C1 segment of cervical spinal cord (tissue), 14 donors: Measurements from ENCODE around the gene ETS1.

ENCODE experiments used
- DNase-seq, 14 donors: peaks; one replicate each; lab custom pipeline; 2025; lab: John Stamatoyannopoulos, UW

ETS1 gene

DNA sequence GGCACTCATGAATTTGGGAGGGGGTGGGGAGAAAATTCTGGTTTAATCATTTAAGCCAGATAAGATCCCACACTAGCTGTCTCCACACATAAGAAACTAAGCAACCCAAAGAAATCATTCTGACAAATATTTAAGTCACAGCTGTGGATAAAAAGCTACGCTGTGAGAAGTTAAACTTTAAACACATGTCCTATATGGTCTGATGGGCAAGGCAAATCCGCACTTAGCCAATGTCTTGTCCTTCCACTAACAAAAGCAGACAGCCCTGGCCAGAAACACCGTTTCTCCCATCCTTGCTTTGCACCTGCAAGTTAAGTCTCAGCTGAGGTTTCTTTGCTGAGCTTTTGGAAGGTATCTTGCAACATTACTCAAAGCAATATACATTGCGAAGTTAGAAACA, 68.0 kb downstream of the ETS1 start:
- DNase-seq: no peak

DNA sequence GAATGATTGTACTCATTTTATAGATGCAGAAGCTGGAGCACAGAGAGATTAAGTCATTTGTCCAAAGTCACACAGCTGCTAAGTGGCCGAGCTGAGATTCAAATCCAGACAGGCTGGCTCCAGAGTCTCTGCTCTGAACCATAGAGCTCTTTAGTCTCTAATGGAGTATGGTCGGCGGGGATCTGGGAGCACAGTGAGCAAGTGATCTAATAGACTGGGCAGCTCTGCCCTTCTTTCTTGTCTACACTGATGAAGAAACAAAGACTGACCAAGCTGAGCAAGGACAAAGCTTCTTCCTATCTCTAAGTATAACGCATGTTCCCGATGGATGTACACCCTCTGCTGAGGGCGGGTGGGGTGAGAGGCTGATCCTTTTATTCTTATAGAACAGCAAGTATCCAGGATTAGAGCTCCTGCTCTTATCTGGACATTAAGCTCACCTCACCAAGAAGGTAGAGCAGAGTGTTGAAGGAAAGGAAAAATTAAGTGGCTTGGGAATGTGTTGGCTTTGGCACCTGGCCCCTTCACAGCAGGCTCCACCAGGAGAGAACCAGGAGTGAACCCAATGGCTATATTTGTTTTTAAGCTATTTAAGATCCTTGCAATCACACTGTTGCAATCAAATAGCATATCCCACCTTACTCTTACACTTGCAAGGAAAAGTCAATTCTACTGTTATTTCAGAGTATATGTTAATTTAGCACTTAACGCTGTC, 68.7 kb downstream of the ETS1 start:
- no peak for DNase-seq

DNA sequence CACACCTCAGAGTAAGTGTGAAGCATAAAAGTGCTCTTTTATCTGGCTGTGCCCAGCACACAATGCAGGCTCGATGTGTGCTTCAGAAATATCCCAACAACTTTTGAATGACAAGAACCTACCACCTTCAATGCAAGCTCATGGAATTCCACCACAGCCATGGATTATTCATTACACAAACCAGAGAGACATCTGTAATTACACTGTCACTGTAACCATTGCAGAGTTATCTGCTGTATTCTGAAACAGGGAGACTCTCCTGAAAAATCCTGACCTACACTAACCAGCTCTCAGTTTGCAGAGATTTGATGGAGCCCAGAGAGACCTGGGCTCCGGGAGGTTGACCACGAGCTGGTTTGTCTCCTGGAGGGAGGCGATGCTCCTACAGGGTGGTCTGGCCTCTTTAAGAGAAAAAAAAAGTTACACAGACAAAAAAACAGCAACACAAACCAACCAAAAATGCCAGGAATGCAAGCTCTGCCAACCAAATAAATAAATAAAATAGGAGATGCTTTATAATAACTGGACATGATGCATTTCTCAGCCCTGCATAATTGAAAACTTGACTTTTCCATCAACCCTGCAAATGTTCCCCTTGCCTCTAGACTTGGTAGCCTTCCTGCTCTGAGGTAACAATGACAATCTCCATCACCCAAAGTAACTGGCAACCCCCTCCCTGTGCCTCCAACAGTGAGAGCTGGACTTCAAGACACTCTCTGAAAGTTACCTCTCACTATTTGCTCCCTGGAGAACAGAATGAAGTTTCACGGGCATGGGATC, 69.7 kb downstream of the ETS1 start:
- DNase-seq: no peak

DNA sequence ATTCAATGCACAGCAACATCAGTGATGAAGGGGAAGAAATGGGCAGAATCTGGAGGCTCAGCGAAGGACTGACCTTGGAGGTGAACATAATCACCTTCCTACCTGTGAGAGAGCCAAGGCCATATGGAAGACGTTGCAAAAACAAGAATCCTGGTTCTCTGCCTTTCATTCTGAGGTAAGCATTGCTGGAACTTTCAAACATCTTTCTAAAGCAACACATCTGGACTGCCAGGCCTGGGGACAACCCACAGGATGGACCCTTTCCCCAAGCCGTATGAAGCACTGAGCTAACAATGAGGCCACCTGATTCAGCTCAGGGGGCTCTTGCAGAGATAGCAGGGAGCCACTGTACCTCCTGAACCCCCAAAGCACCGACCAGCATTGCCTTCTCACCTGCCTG, 70.5 kb downstream of the ETS1 start:
- DNase-seq: no peak

DNA sequence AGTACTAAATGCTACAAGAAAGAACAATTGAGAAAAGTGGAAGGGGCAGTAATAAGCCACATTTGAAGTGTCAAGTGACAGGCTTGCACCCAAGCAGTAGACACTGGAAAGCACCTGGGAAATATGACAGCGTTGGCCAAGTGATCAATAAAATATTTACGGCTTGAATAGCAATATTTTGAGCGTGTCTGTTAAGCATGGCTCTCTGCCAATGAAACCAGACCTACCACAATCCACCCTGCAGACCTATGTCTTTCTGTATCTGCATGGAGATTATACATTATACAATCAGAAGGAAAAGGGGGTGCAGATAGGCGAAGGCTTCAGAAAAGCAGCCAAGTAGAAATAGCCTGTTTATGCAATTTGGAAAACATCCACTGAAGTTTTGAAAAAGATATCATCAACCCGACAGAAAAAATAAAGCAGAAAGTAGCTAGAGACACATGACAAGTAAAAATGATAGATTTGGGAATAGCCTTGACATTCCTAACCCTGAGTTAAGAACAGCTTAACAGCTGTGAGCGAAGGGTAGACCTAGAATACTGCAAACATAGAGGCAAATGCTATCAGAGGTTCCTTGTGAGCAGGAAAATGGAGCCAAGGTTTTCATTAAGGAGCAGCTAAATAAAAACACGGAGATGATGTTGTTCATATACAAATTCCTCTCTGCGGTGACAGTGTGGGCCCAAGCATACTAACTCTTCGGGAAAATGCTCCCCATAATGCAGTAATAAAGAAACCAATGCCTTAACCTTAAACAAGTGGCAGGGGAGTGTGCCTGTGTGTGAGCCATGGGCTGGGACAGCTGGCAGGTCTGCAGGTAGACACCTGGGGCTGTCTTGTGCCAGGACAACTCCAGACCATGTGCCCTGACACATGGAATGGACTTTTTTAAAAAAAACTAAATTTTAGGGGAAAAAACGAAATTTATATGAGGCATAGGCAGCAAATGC, 71.3 kb downstream of the ETS1 start:
- no peak for DNase-seq

DNA sequence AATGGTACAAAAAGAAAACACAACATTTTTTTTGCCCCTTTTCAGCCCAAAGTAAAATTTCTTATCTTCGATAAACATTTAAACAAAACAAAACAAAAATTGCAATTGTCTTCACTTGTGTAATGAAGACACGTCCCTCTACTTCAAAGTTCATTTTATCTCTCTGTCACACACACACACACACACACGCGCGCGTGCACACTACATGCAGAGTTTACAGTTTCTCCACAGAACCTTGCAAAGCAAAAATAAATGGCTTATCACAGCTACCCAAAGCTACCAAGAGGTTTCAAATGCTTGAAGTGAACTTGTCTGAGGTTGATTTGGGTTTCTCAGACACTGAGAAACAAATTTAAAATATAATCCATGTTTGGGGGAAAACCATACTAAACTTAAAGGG, 72.3 kb downstream of the ETS1 start:
- DNase-seq: no peak

DNA sequence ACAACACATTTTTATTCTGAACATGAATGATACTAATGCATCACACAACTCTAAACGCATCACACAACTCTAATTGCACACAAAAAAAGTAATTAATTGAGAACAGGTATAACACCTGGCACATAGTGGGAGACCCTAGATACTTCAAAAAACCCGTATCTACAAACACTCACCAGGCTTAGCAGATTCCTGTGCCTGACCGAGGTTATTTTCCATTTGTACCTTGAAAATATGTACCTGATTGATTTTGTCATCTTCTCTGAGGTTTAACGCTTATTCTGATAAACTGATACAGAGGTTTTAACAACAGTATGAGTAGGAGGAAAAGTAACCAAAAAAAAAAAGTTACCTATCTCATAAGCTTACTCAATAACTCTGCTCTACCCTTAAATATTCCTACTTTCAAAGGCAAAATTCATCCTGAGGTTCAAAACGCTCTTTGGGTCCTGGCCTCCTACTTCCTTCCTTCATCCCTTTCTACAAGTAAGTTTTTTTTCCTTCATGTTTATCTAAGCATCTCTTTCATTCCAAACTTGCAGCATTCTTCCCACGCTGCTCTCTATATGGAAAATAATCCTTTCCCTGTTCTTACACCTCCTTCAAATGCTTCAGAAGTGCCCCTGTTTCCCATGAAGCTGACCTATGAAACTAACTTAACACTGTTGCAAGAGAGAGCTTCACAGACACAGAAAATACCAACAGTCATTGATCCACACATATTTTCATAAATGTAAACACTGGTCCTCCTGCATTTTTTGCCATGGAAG, 73.3 kb downstream of the ETS1 start:
- DNase-seq: no peak

DNA sequence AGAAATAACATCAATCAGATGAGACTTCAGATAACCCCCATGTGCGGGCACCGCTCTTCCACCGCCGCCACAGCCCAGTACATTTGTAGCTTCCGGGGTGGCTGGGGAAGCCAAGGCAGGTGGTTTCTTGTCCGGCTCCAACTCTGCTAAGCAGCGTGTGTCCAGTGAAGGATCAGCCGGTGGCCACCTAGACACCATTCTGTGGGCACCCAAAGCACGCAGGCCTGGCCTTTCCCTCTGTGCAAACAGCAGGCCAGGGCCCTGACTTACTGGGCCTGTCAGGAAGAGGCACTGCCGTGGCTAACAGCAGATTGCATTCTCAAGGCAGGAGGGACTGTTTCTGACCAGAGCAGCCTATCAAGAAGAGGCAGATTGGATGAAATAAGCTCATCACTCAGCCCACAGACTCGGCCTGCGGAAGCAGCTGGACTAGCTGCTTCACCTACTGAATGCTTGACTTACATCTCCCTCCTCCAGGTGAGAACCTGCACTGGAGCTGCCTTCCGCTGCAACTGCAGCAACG, 74.8 kb downstream of the ETS1 start:
- DNase-seq: no peak

DNA sequence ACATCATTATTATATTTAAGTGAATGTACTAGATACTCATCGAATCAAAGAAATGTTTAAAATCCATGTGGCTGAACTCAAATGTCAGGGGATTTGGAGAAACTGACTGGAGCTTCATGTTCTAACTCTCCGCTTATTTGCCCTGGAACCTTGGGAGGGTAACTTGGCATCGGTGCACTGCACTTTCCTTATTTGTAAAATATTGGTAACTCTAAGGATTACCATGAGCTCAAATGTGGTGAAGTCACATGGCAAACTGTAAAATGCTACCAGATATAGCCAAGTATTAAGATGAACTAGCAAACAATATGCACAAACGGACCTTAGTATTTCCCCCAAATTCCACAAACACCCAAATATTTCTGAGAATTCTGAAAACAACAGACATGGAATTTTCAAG, 75.6 kb downstream of the ETS1 start:
- DNase-seq: no peak

DNA sequence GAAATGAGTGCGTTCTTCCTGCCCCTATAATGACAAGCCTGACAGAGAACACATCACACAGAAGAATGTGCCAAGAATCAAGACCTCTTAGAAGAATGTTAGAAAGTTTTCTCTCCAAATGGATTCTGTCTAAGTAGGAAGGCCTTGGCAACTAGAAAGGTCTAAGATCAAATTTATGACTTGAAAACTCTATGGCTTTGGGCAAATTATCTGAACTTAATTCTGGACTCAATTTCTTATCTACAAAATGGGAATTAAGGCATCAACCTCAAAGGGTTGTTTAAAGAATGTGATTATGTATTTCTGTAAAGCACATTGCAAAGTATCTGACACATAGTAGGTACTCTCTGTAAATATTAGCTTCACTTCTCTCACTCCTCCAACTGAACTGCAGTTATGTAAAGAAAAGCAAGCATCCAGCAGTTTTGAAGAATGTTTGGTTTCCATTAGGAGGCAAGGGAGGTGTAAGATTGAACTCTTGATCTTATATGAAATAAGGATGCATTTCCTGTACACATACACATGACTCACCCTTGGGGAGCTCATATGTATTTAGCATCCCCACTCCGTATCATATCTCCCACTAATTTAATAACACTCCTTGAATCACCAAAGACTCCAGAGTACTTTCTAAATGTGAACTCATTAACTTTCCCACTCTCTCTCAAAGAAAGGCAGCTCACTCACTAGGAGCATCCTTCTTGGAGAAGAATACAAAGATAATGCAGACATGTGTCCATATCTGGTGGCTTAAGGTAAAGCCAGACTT, 77.6 kb downstream of the ETS1 start:
- DNase-seq: no peak

DNA sequence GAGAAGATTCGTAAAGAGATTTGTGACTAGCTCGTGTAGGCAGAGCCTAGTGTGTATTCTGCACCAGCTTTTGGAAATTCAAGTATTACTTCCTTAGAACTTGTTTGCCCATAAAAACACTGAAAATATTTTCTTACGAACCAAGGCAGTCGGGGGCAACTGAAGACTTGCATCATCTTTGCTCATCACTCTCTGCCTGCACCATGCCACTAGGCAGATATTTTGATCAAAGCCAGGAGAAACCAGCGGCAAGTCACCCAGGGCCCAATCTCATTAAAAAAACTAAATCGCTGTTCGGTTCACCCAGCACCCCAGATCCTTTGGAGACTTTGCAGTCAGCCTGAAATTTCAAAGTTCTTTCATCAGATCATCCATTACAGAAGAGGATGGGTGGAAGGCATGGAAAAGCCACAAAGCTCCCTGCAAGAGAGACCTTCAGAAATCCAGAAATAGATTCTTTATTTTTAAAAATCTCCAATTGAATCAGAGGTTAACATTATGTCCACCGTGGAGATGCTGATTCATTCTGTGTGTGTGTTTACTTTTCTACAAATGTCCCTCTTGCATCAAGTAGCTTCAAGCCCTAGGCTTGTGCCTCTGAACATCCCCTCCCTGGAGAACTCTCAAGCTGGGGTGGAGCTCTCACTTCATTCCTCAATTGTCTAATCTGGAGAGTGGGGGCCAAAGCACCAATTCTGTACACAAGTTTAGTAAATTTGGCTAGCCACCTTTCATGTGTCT, 78.4 kb downstream of the ETS1 start:
- no peak for DNase-seq

DNA sequence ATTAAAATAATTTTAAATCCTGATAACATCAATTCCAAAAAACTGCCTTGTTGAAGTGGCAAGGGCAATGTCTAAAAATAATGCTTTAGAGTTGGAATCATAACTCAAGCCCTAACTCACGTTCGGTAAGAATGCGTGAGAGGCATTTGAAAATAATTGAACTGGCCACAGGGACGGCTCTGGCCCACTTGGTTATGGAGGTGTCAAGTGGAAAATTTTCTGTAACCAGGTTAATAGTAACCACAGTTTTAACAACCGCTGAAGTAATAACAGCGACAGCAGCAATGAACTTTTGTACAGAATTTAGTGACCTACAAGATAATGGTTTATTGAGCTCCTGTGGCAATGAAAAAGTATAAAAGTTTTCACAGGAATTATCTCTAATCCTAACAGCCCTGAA, 79.4 kb downstream of the ETS1 start:
- DNase-seq: no peak

DNA sequence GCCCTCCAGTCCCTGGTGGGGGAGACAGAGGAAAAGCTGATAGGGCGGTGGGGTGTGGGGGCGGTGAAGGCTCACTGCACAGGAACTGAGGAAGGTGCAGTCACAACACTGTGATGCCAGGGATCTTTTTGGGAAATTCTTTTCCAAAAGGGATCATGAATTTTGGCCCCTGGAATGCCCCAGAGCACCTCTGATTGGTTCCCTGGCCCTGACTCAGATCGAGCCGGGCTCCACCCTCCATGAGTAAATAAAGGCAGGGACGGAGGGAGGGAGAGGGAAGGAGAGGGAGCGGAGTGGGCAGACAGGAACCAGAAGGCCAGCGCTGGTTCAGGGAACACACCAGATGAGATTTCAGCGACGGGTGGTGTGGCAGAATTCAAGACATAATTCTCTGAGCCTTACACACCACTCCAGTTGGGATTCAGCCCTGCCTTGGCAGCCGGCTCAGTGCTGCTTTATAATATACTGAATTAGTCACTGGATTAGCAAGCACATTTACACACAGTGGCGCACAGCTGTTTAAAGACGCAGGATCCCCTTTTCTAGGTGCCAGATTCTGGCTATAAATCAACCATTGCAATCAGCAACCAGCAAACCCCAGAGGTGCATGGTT, 80.3 kb downstream of the ETS1 start:
- peak in 1 of 14 donors; percentile 40 for DNase-seq

DNA sequence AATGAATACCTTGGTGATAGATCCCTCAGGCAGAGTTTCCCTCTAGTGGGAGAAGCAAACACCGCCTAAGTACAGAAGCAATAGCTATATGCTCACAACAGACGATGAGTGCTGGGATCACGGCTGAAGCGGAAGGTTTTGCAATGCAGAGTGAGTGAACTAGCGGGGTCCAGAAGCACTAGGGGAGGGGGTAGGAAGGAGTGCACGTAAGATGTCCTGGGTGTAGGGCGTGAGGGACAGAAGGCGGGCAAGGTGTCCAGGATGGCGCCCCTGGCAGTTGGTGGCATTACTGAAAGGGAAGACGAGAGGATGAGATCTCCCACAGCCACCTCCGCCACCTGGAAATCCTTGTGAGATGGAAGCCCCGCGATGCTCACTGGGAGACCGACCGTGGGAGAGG, 81.0 kb downstream of the ETS1 start:
- no peak for DNase-seq

DNA sequence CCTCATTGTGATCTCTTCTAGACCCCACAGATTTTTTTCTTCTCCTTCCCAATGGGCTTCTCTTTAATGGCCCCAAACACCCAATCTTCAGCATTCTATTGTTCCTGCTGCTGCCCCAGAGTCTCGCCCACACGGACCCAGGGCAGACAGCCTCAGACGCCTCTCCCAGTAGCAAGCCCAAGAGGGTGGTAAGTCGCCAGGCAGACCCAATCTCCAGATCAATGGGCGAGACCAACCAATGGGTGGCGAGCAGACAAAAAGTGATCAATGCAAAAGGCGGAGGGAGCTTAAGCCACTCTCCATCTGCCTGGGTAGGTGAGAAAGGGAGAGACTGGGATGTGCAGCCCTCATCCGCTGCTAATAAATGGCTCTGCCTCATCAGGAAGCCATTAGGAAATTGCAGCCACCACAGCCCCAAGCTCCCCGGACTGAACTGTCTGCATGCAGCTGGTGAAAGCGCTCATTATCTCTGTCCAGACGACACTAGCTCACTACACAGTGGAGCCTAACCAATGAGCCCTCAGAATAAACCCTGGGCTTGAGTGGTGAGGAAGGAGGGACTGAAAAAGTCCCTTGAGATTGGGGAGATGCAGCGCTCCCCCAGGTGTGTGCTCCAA, 81.8 kb downstream of the ETS1 start:
- no peak for DNase-seq

DNA sequence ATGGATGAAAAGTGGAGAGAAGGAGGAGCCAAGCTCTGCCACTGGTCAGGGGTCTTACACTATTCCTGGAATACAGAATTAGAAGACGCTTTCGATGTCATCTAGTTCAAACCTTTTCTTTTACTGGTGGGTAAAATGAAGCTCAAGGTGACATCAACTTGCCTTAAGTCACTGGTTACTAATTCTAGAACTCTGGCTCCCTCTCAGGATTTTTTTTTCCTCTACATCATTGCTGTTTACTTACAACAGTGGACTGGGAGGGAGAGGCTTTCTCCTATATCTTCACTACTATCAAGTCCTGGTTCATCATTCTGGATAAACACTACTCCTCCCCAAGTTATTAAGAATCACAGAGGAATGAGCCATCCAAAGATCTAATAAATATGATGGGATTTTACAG, 82.9 kb downstream of the ETS1 start:
- no peak for DNase-seq

DNA sequence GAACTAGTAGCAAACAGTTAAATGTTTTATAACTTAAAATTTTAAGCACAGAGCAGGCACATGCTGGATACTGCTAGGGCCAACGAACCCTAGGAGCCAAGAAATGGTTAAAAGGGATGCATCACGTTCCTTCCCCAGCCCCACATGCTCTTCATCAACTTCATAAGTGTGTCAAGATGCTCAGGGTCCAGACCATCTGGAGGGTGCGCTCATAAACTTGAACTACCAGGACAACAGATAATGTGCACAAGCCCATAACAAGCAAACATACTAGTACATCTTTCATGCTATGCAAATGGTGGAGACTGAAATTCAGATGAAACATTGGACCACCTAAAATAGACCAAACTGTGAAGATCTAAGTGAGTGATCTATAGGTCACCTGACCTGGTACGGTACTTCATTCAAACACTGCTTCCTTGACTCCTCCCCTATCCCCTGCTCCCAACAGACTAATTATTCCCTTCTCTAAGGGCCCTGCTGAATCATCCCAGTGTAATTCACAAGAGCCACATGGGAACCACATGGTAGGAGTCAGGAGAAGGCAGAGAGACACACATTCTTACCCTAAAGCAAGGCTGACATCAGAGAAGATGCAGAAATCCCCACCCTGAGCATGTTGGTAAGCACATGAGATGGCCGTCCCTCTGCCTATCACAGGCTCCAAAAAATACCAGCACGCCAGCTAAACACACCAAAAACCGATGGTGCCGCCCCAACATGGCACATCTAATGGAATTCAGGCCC, 83.9 kb downstream of the ETS1 start:
- no peak for DNase-seq

DNA sequence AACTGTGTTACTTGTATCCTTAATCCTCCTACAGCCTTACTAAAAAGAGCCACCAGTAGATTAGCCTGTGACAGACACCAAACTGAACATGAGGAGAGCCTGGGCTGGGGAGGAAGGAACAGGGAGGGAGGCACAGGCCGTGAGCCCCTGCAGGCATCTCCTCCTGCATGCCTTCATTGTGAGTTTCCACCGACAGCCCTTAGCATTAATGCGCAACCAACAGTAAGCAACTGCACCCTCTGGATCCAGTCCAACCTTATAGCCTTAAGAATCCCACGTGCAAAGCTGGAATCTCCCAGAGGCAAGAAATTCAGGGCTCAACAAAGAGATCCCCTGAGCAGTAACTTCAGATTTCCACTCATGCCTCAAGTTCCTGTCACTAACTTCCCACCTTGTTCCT, 84.6 kb downstream of the ETS1 start:
- no peak for DNase-seq
